ENCODE measurements around the gene DTNA.

DTNA gene

GRCh38 chr18:34807106-34807796 lies 97.2 kb downstream of the DTNA start:
- no peak for DNase-seq (ENCODE audit: low read depth)

- DNase-seq (ENCODE audit: low read depth): no peak
These were observed 98.3 kb downstream of the DTNA start for GRCh38 chr18:34808389-34808788.

GRCh38 chr18:34809451-34810072 lies 99.5 kb downstream of the DTNA start:
- DNase-seq (ENCODE audit: low read depth): no peak

DNA sequence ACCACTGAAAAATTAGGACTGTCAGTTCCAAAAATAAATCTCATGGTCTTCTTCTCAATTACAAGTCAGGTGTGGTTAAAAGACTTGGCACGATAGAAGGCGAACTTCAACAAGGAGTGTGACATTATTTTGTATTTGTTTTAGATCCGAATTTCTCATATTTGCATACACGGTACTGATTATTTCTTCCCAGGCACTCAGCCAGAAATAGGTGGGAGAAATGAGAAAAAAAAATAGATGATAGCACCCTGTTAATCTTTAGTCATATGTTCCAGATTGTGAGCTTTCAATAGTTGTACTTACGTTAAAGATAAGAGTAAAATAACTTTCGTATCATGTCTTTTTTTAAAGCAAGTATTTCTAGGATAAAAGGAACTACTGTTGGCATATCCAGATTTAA lies 106.1 kb downstream of the DTNA start:
- no peak for DNase-seq (ENCODE audit: low read depth)

DNA sequence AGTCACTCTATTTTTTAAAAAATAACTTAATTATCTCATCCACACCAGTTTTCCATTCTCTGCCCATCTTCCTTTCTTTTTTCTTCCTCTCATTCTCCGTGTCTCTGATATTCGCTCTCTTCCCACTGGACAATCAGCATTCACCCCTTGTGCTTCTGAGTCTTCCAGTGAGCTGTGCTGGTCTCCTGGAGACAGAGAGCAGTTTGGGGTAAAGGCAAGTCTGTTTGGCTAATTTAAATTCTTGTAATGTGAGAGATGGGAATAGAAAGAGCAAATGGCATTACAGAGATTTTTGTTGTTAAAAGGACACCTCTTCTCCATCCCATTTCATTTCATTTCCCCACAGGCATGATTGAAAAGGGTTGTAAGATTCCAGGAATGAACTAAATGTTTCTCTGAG lies 107.5 kb downstream of the DTNA start:
- DNase-seq (ENCODE audit: low read depth): no peak

DNA sequence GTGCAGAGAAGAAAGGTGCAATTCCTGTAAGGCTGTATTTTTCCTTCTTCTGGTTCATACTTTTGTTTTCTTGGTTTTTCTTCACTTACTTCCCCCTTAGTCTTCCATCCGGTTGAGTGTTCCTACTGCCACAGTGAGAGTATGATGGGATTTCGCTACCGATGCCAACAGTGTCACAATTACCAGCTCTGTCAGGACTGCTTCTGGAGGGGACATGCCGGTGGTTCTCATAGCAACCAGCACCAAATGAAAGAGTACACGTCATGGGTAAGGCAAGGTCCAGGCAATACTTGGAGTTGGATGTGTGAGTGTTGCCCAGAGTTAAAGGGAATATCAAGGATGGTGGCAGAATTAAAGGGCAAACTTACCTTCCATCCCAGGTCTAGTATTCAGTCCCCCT lies 108.0 kb downstream of the DTNA start:
- no peak for DNase-seq (ENCODE audit: low read depth)

DNA sequence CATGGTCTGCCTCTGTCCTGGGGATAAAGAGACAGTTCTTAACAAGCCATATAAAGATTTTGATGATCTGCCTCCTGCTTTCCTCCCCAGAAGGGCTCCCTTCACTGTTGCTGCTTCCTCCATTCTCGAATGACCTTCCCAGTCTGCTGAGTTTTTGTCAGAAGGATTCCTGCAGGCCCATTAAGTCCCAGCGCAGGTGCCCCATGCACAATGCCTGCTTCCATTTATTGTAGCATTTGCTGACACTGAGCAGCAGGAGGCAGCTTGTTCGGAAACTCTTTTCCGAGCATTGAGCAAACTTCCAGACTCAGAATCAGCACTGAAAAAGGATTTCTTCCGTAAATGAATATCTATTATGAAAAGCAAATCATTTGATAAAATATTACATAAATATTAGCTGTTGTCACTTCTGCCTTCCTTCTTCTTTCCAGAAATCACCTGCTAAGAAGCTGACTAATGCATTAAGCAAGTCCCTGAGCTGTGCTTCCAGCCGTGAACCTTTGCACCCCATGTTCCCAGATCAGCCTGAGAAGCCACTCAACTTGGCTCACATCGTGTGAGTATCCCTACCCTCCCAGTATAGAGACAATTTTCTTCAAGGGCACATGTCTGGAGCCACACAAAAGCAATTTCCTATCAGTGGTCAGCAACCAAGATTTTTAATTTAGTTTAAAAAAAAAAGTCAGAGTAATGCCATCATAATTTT lies 110.4 kb downstream of the DTNA start:
- no peak for DNase-seq (ENCODE audit: low read depth)

DNA sequence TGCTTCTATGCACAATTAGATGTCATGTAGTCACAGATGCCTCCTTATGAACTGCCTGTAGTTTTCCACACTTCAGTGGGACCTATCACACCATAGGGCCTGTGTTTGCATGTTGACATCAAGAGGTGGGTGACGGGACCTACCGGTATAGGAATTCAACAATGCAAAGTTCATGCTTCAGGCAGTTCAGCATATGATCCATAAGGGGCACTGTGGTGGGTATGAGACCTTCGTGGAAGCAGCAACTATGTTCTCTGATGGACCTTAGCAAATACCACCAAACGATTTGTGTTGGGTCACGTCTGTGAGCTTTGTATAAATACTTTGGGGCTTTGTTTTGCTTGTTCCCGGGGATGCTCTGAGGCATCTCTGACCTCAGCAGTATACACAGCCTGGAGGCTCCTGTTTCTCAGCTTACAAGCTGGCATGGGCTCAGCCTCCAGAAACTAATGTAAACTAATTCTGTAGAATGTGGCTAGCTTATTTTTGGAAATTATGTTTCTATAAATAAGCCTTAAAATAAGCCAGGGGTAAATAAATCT lies 111.6 kb downstream of the DTNA start:
- DNase-seq (ENCODE audit: low read depth): no peak

GRCh38 chr18:34828093-34828492 lies 118.0 kb downstream of the DTNA start:
- no peak for DNase-seq (ENCODE audit: low read depth)

GRCh38 chr18:34834897-34835296 lies 124.8 kb downstream of the DTNA start:
- no peak for DNase-seq (ENCODE audit: low read depth)

- no peak for DNase-seq (ENCODE audit: low read depth)
These were observed 125.4 kb downstream of the DTNA start for GRCh38 chr18:34835466-34835865.

GRCh38 chr18:34837769-34838272 lies 127.7 kb downstream of the DTNA start:
- no peak for DNase-seq (ENCODE audit: low read depth)

DNA sequence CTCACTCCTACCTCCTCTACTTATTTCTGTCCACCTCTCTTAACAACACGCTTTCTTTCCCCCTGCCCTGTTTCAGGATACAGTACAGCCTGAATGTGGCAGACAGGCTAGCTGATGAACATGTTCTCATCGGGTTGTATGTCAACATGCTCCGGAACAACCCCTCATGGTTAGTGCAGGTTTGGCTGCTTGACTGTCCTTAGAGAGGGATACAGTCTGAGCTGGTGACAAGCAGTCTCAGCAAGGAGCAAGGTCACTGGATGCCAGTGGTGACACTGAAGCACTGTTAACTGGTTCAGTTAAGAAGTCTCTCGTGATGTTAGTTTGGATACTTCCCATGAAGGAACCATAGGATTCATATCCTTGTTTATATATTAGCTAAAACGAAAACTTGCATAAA lies 128.6 kb downstream of the DTNA start:
- no peak for DNase-seq (ENCODE audit: low read depth)

DNA sequence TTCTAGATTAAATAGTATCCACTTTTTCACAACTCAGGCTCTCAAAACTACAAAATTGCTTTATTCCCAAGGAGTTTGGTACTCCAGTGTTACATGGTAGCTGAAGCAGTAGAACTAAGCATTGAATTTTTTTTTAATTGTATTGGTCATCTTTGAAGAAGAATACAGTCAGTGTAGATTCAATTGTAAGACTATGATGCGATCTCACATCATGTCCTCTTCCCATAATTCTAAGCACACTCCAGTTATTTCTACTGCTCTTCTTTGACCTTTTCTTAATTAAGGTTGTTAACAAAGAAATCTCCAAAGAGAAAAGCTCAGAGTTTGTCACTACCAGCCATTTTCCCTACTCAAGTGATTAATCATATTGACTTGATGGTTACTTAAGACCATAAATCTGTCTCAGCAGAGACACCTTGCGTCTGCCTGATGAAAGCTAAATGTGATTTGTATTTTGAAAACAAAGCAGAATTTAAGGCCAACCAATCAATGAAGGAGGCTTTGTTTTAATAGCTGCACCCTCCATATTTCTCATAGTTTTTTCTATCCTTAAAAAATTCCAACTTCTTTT lies 130.2 kb downstream of the DTNA start:
- no peak for DNase-seq (ENCODE audit: low read depth)

GRCh38 chr18:34841891-34842290 lies 131.8 kb downstream of the DTNA start:
- DNase-seq (ENCODE audit: low read depth): no peak

DNA sequence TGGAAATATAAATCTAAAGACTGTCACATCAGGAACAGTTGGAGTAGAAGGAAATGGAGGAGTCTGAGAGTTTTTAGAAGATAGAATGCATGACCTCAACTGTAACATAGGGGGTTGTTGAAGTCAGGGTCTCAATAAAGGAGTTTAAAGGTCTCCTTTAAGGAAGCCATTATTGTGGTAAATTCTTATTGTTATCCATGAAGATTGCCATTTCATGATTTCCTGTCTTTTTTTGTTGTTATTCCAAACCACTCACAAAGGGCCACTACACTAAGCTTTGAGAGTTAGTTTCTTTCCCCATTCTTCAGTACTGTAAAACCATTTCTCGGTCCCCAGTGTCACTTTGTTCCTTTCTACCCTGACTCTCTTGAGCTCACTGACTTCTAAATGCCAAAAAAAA lies 134.0 kb downstream of the DTNA start:
- DNase-seq (ENCODE audit: low read depth): no peak

DNA sequence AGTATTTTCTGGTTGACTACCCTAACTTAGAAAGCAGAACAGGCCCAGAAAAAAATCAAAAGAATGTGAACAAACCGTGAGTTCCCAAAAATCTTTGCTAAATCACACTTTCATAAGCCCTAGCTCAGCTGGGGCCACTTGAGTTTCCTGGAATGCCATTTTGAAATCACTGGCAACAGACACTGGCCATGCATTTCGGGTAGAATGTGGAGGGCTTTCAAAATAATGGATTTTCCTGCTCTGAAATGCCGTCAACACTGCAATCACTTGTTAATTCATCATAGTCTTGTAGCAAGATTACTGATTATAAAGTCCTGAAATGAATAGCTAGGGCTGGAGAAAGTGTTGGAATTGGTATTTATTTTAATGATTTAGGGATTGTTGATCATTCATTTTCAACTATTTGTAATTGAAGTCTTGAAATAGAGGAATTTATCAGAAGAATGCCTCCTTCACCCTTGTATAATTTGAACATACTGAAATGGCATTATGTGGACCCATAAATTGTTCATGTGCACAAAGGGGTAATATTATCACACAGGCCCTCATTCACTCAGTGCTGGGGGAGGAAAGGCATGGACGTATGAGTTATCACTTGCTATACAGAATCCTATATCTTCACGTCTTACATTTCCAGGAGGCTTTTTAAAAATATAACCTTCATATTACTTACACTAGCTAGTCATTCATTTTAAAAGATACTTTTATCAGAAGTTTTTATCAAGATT lies 134.8 kb downstream of the DTNA start:
- no peak for DNase-seq (ENCODE audit: low read depth)

GRCh38 chr18:34847408-34847807 lies 137.3 kb downstream of the DTNA start:
- DNase-seq (ENCODE audit: low read depth): no peak

GRCh38 chr18:34848156-34848555 lies 138.1 kb downstream of the DTNA start:
- DNase-seq (ENCODE audit: low read depth): no peak

- DNase-seq (ENCODE audit: low read depth): no peak
These were observed 138.6 kb downstream of the DTNA start for GRCh38 chr18:34848695-34849094.

DNA sequence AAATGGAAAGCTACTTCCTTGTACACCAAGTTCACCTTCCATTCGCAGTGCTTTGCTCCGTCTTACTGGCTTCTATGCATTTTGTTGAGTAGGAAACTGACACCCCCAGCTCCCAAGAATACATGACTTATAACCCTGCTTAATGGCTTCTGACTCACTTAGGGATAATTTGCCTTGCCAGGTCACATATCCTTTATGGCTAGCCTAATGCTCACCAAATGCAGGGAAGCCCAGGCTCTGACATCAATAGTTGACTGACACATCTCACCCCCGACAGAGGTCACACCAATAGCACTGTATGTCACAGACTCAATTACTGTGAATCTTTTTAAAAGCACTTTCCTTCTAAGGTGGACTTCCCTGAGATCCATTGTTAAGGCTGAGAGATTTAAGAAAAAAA lies 147.2 kb downstream of the DTNA start:
- no peak for DNase-seq (ENCODE audit: low read depth)

- no peak for DNase-seq (ENCODE audit: low read depth)
These were observed 148.1 kb downstream of the DTNA start for GRCh38 chr18:34858188-34858587.
